HepG2 (cell line): ENCODE data around the gene C6orf136. TPM values are rescaled to one million over a fixed set of nuclear protein-coding genes. Genes with fewer than 3 reads are reported as not detected.

Experiments used
- BHLHE40 ChIP-seq: IDR thresholded peaks from 2 replicates; pipeline ENCODE4 v1.6.1; 2011; ENCODE audit warnings: low read length, improper control_type of control experiment
- CHD2 ChIP-seq: IDR thresholded peaks from 2 replicates; pipeline ENCODE4 v1.6.1; 2011; ENCODE audit warnings: low read depth, low read length, improper control_type of control experiment
- CHD4 ChIP-seq: fragments of 200-600 bp; sonication (generic); IDR thresholded peaks from 2 replicates; pipeline ENCODE4 v1.7.0; 2017; ENCODE audit warnings: mild to moderate bottlenecking, low read length, borderline replicate concordance
- CREB3 ChIP-seq: sonication (generic); formaldehyde crosslinking; IDR thresholded peaks from 2 replicates; pipeline ENCODE4 v1.5.0; 2020; ENCODE audit warnings: missing genetic modification reagents
- HBP1 ChIP-seq: IDR thresholded peaks from 2 replicates; pipeline ENCODE4 v1.6.1; 2016; ENCODE audit warnings: low read depth, control low read depth
- HDAC2 ChIP-seq: sonication (generic); formaldehyde crosslinking; IDR thresholded peaks from 2 replicates; pipeline ENCODE4 v1.4.0; 2020; ENCODE audit warnings: missing genetic modification reagents
- KLF11 ChIP-seq: IDR thresholded peaks from 2 replicates; pipeline ENCODE4 v1.6.1; 2016; ENCODE audit warnings: missing compliant biosample characterization
- KLF9 ChIP-seq: IDR thresholded peaks from 2 replicates; pipeline ENCODE4 v1.6.1; 2016; ENCODE audit warnings: low read depth
- MAX ChIP-seq: IDR thresholded peaks from 2 replicates; pipeline ENCODE4 v1.6.1; 2012; ENCODE audit warnings: inconsistent platforms
- NCOR1 ChIP-seq: fragments of 200-600 bp; sonication (generic); IDR thresholded peaks from 2 replicates; pipeline ENCODE4 v1.7.0; 2017; ENCODE audit warnings: antibody characterized with exemption, low read length, borderline replicate concordance
- PHF5A ChIP-seq: IDR thresholded peaks from one replicate; pipeline ENCODE4 v1.6.1; 2018; ENCODE audit warnings: low read depth, missing genetic modification reagents; ENCODE audit not compliant: unreplicated experiment
- PRDM15 ChIP-seq: sonication (generic); formaldehyde crosslinking; IDR thresholded peaks from 2 replicates; pipeline ENCODE4 v1.4.0; 2020; ENCODE audit warnings: missing genetic modification reagents
- RXRA ChIP-seq: sonication (generic); formaldehyde crosslinking; IDR thresholded peaks from 2 replicates; pipeline ENCODE4 v1.5.1; 2020; ENCODE audit warnings: missing genetic modification reagents
- SNAPC2 ChIP-seq: sonication (generic); formaldehyde crosslinking; IDR thresholded peaks from 2 replicates; pipeline ENCODE4 v1.8.1; 2022; ENCODE audit warnings: mild to moderate bottlenecking, missing genetic modification reagents
- SP1 ChIP-seq, 2 experiments: fragments of 450-650 bp in 1 of 2; sonication (generic) in 1 of 2; formaldehyde crosslinking in 1 of 2; IDR thresholded peaks; 2 replicates each; pipeline versions ENCODE4 v1.4.0 to v1.6.1; 2016 to 2020; ENCODE audit warnings: missing genetic modification reagents in 1 of 2
- SUZ12 ChIP-seq: fragments of 150-350 bp; IDR thresholded peaks from 2 replicates; pipeline ENCODE4 v1.6.1; 2014; ENCODE audit warnings: low read depth, low read length
- TBX2 ChIP-seq: sonication (generic); formaldehyde crosslinking; IDR thresholded peaks from 2 replicates; pipeline ENCODE4 v1.5.0; 2020; ENCODE audit warnings: missing genetic modification reagents, mild to moderate bottlenecking, borderline replicate concordance
- ZBTB26 ChIP-seq: IDR thresholded peaks from 2 replicates; pipeline ENCODE4 v1.6.1; 2016; ENCODE audit warnings: missing compliant biosample characterization, missing genetic modification reagents, borderline replicate concordance
- ZBTB38 ChIP-seq: sonication (generic); formaldehyde crosslinking; IDR thresholded peaks from 2 replicates; pipeline ENCODE4 v1.5.1; 2020; ENCODE audit warnings: mild to moderate bottlenecking, missing genetic modification reagents
- ZFY ChIP-seq: sonication (generic); formaldehyde crosslinking; IDR thresholded peaks from 2 replicates; pipeline ENCODE4 v1.4.0; 2020; ENCODE audit warnings: missing genetic modification reagents
- ZNF136 ChIP-seq: sonication (generic); formaldehyde crosslinking; IDR thresholded peaks from 2 replicates; pipeline ENCODE4 v1.8.1; 2022; ENCODE audit warnings: low read depth, mild to moderate bottlenecking, moderate library complexity, missing genetic modification reagents
- ZNF644 ChIP-seq: IDR thresholded peaks from 2 replicates; pipeline ENCODE4 v1.6.1; 2016; ENCODE audit warnings: low read depth
- ZNF678 ChIP-seq: sonication (generic); formaldehyde crosslinking; IDR thresholded peaks from 2 replicates; pipeline ENCODE4 v1.4.0; 2020; ENCODE audit warnings: mild to moderate bottlenecking, missing genetic modification reagents
- polyA plus RNA-seq, 8 experiments: library from polyadenylated mRNA; depleted of rRNA in 3 of 8; stranded (reverse) in 7 of 8; unstranded in 1 of 8; fragments of >200 nt; fragmentation: Illumina TruSeq in 4 of 8; extraction: Trizol in 4 of 8; gene quantifications; 2 replicates each; pipeline versions ENCODE4 v1.2.1 to v1.2.3, GENCODE V29; 2011 to 2016; ENCODE audit warnings: low read depth in 4 of 8, missing spikeins in 1 of 8, mixed read lengths in 1 of 8; ENCODE audit not compliant: insufficient read depth in 1 of 8
- total RNA-seq, 5 experiments: library from RNA; depleted of rRNA; stranded (reverse); fragments of >200 nt; fragmentation: Illumina TruSeq; extraction: Trizol; gene quantifications; 2 replicates each; pipeline ENCODE4 v1.2.3, GENCODE V29; 2016; ENCODE audit warnings: low read depth in 1 of 5

C6orf136 gene
- total and polyA plus RNA-seq, 2 of the 13 experiments (the other 11 are each of a cell fraction or from before 2014, with no cell fraction given), result 12.0 to 26.2 TPM

- TF ChIP-seq ZFY (CRISPR knock-in tag), result peak; percentile 40; the same call in 1 of the 2 replicates
- TF ChIP-seq ZBTB38 (CRISPR knock-in tag), result peak; percentile 72; the same call in 1 of the 2 replicates
- no peak for TF ChIP-seq ZNF678 (CRISPR knock-in tag)
- TF ChIP-seq KLF11 (CRISPR knock-in tag), result no peak
- TF ChIP-seq PHF5A (CRISPR knock-in tag), result peak; percentile 8
- no peak for TF ChIP-seq HDAC2 (CRISPR knock-in tag)
- peak; percentile 76; the same call in 1 of the 2 replicates for TF ChIP-seq HBP1 (CRISPR knock-in tag)
- peak; percentile 97 for TF ChIP-seq CHD2
- TF ChIP-seq CREB3, result 0 out of 2 replicates have a peak, but pooled peaks have one; percentile 61
- no peak for TF ChIP-seq CHD4
- TF ChIP-seq SUZ12, result no peak
- no peak for TF ChIP-seq ZBTB26 (CRISPR knock-in tag)
- TF ChIP-seq RXRA (CRISPR knock-in tag), result peak; percentile 10; the same call in 1 of the 2 replicates
- peak; percentile 60; the same call in 1 of the 2 replicates for TF ChIP-seq NCOR1
- 0 out of 2 replicates have a peak, but pooled peaks have one; percentile 68 for TF ChIP-seq SNAPC2
- no peak for TF ChIP-seq ZNF644 (CRISPR knock-in tag)
- TF ChIP-seq PRDM15 (CRISPR knock-in tag), result no peak
- TF ChIP-seq BHLHE40, result peak; percentile 93; the same call in 1 of the 2 replicates
- TF ChIP-seq MAX, result peak; percentile 76; the same call in 1 of the 2 replicates
- TF ChIP-seq KLF9, result no peak; the same call in 1 of the 2 replicates
- TF ChIP-seq ZNF136 (CRISPR knock-in tag), result 0 out of 2 replicates have a peak, but pooled peaks have one; percentile 42
- peak; percentile 76; the same call in 1 of the 2 replicates for TF ChIP-seq SP1 (IDR thresholded peaks at IDR 0.05)
- peak; percentile 87 for TF ChIP-seq SP1 (CRISPR knock-in tag; IDR thresholded peaks at IDR 0.05)
- TF ChIP-seq TBX2, result peak; percentile 97
These were observed 29.9 kb upstream of the C6orf136 start, which contains the start of gene PPP1R10 (continued) for GRCh38 chr6:30616811-30617564.
